ENCODE measurements around the gene SKIDA1.
A peak's percentile ranks its signal among the peaks of the same experiment; 100 is the strongest.

The SKIDA1 gene

DNA sequence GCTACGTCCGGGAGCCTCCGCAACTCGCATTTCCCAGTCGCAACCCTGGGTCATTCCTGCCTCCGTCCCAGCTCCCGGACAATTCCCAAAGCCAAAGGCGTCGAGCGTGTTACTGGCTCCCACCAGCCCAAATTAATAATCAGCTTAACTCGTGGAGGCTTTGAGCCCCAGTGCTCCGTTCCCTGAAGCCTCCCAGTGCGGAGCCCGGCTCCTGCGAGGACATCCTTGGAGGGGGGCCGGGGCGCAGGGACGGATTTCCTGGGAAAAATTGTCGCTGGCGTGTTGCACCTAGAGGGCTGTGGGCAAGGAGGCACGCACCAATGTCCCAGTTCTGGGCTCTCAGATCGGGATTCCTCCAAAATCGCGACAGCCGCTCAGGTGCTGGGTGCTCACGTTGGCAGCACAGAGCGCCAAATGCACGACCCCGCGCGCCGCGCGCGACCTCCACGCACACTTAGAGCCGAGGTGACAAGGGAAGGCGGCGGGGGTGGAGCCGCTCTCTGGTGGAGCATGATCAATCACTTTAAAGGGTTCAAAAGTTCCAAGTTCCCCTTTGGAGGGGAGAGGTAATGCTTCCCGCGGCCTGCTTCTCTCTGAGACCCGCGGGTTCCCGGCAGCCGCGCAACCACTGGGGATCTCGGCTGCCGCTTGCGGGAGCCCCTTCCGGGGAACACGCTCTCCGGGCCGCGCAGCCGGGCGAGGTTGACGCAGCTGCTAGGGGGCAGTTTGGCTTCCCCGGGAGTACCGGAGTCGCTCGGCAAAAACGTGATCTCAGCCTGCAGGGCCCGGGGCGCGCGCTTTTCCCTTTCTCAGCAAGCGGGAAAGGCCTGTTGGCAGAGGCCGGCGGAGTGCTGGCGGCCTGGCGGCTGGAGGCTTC, 25.5 kb downstream of the SKIDA1 start:
- DNase-seq, result peak; percentile 45 to 48

- no peak for DNase-seq
These were observed 26.5 kb downstream of the SKIDA1 start for GRCh38 chr10:21498986-21499385.

DNA sequence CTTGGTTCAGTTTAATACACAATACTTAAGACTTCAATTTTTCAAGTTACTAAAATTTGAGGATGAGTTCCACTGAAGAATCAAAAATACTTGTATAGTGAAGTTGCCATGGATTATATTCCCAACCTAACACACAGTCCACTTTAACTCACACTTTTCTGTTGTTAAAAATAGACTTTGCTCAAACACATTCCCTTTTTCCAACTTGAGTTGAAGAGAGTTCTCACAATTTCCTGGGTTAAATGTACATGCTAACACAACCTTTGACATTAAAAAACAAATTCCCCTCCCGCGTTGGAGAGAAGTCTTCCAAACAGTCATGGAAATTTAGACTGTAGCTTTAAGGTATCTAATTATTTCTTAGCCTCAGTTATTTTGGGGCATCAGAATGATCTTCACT, 27.1 kb downstream of the SKIDA1 start:
- no peak for DNase-seq

DNA sequence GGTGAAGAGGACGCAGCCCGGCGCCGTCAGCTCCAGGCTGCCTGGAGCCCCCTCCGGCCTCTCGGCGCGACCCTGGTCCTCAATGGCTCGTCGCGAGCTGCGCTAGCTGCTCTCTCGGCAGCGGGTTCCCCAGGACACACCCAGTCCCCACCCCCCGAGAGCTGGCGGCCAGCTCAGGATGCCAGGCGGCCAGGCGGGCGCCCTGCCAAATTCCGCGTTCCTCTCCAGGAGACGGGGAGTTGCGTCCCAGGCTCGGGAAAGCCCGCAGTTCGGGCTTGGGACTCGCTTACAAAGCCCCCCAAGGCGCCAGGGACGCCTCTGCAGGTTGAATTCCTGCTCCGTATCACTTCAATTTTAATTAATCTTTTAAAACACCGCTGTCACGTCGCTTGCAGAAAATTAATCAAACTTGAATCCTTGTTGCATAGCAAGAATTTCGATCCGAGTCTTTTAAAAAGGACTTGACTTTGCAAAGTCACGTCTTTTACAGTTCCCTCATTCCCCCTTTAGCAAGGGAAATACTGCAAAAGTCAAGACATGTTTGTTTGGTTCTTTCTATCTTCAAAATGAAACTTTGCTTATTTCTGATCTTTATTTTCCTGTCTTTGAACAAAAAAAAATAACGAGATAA, 28.2 kb downstream of the SKIDA1 start:
- DNase-seq, result peak; percentile 50 to 63

- peak; percentile 74 to 75 for DNase-seq
These were observed 28.9 kb downstream of the SKIDA1 start for GRCh38 chr10:21496343-21497176.

GRCh38 chr10:21495752-21496342, 29.6 kb downstream of the SKIDA1 start:
- DNase-seq, result peak; percentile 92 to 95

GRCh38 chr10:21495002-21495751, 30.3 kb downstream of the SKIDA1 start:
- DNase-seq, result no peak

DNA sequence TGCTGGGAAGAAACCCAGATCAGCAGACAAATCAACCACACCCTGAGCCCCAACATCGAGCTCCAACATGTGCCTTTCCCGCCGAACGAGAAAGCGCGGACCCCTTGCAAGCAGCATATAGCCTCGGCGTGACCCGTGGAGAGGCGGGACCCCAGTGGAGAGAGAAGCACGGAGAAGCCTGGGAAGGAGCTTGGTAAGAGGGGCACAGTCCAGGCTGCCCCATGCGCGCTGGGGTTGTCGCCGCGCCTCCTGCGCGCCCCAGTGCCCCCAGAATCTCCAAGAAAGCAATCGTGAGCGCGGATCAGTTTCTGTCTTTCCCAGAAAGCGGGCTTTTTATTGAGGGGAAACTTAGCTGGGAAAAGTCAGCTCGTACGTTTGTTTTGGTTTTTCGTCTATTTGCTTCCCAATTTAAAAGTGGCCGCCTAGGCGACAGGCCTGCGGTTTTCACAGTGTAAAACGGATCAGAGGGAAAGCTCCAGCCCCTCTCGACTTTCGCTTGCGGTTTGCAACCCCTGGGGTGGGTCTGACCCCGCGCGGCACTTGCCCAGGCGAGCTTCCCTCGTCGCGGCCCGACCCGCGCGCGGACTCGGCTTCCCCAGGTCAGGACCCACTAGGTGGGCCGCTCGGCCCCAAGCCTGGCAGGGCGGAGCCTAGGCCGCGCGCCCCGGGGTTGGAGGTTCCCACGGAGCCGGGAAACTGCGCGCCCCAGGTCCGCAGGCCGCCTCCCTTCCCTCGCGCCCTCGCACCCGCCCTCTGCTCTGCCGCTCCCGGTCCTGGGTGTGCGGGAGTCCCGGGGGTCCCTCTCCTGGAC, 31.1 kb downstream of the SKIDA1 start:
- DNase-seq, result peak; percentile 35 to 48

DNA sequence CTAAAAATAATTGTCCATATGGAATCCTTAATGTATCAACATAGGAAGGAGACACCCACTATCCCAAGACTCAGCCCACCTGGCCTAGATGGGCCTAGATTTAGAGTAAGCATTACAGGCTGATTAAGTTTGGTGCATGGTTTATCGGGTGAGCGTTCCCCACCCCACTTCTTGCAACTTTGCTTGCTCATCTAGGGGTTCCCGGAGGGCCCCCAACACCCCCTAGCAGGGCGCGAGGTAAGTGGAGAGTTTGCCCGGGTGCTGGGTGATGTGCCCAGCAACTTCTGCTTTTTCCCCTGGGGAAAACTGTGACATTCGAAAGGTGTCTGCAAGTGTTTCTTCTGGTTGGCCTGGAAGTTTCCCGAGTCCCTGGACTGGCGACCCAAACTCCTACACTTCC, 31.7 kb downstream of the SKIDA1 start:
- DNase-seq, result no peak

DNA sequence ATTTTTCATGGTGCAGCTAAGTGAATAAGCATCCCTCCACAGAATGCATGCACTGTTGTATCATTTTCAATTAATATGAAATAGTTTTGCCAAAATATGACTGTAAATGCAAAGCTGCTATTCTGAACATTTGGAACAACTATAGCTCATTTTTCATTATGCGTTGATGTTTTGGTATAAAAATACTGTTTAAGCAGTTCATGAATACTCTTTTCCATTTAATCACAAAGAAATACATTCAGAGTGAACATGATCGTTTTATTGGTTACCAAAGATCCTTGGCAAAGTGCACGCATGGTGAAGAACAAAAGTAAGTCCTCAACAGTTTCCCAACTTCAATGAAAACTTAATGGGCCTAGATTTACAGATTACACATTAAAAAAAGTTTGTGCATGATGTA, 33.1 kb downstream of the SKIDA1 start:
- no peak for DNase-seq

GRCh38 chr10:21490711-21491105, 34.8 kb downstream of the SKIDA1 start:
- DNase-seq, result no peak

- DNase-seq, result no peak
These were observed 35.3 kb downstream of the SKIDA1 start for GRCh38 chr10:21490028-21490710.

GRCh38 chr10:21488957-21489446, 36.5 kb downstream of the SKIDA1 start:
- DNase-seq, result no peak

GRCh38 chr10:21488246-21488956, 37.1 kb downstream of the SKIDA1 start:
- DNase-seq, result no peak

- DNase-seq, result no peak
These were observed 37.9 kb downstream of the SKIDA1 start for GRCh38 chr10:21487416-21488180.

DNA sequence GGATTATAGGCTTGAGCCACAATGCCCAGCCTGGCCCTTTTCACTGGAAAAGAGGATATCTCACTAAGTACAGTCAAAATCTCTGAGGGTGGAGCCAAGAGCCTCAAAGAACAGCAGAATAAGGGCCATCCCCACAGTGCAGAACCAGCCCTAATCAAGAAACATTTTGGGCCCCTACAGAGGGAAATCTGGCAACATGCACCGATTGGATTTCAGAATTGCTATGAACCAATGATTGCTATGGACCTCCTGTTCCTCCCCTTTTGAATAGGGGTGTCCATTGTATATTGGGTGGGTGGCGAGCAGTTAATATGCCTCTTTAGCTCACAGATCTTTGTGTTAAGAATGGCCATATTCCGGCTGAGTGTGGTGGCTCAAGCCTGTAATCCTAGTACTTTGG, 42.7 kb downstream of the SKIDA1 start:
- no peak for DNase-seq

DNA sequence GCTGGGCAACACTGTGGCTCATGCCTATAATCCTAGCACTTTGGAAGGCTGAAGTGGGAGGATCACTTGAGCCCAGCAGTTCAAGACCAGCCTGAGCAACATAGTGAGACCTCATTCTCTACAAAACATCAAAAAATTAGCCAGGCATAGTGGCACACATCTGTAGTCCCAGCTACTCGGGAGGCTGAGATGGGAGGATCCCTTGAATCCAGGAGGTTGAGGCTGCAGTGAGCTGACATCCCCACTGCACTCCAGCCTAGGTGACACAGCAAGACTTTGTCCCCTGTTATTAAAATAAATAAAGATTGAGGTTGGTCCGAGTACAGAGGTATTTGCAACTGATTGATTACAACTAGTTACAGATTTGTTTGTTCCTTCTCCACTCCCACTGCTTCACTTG, 44.1 kb downstream of the SKIDA1 start:
- DNase-seq, result no peak

- DNase-seq, result no peak
These were observed 45.7 kb downstream of the SKIDA1 start for GRCh38 chr10:21479570-21480315.

Measured in activated T-cell treated with anti-CD3 and anti-CD28 coated beads, Interleukin-2, amount 50 U/mL, for 48 hours (primary cell).